Smooth muscle cell of the pulmonary artery (primary cell): ENCODE data around the gene MED26. TPM values are rescaled to one million over a fixed set of nuclear protein-coding genes. Genes with fewer than 3 reads are reported as not detected.

ENCODE experiments used
- total RNA-seq: library from RNA; depleted of rRNA; stranded (reverse); fragments of >200 nt; gene quantifications from 2 replicates; pipeline ENCODE4 v1.2.3, GENCODE V29; 2014

MED26 gene, protein sequence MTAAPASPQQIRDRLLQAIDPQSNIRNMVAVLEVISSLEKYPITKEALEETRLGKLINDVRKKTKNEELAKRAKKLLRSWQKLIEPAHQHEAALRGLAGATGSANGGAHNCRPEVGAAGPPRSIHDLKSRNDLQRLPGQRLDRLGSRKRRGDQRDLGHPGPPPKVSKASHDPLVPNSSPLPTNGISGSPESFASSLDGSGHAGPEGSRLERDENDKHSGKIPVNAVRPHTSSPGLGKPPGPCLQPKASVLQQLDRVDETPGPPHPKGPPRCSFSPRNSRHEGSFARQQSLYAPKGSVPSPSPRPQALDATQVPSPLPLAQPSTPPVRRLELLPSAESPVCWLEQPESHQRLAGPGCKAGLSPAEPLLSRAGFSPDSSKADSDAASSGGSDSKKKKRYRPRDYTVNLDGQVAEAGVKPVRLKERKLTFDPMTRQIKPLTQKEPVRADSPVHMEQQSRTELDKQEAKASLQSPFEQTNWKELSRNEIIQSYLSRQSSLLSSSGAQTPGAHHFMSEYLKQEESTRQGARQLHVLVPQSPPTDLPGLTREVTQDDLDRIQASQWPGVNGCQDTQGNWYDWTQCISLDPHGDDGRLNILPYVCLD
- total RNA-seq, result 5.9 and 7.0 TPM in 2 replicates

DNA sequence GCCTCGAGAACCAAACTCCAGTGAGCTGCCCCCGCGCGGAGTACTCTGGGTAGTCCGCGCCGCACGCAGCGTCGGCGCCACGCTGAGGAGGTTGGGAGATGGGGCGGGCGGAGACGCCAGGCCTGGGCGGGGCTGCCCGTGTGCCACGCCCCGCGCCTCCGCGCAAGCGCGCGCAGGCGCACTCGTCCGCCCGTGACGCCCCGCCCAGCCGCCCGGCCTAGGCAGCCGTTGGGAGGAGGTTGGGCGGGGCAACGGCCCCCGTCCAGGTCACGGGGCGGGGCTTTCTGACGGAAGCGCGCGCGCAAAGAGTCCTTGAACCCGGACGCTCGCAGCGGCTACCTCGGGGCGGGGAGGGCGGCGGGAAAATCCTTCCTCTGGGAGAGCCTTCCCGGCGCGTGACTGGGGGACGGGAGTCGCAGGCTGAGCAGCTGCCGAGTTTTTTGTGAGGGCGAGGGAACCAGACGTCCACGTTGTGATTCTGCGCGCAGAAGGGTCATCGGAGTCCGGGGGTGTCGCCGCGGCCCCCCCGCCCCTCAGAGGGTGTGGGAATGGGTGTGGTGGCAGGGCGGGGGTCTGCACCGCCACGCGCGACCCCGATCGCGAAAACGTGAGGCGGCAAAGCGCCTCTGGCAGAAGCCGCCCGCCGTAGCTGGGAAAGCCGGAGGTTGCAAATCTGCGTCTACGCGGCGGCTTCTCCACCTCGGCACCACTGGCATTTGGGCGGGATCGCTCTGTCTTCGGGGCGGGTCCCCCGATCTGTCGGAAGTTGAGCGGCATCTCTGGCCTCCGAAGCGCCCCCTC, at the start of gene MED26:
Gene MED26 (minus strand): TSS at position 22 of the 801 bp plus-strand sequence. CDS start 261 bp downstream, outside the sequence.

DNA sequence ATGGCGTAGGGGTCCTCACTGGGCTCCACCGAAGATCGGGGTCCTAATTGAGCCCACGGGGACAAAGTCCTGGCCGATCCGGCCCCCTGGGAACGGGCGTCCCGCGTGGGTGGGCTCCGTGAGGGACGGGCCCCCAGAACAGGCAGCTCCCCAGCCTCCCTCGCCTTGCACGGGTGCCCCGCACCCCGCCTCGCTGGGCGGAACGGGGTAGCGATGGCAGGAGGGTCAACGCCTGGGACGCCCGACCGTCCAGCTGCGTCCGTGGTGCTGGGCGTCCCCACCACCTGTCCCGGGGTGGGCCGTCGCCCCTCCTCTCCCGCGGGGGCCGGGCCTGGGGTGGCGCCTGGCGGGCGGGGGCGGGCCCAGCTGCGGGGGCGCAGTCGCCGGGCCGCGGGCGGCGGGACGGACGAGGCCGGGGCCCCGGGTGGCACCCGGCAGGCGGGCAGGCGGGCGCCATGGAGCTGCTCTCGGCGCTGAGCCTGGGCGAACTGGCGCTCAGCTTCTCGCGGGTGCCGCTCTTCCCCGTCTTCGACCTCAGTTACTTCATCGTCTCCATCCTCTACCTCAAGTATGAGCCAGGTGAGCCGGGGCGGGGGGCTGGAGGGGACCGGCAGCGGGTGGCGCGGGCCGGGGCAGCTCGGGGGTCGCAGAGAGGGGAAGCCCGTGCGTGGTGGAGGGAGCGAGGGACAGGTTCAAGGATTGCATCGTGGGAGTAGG, 32.9 kb upstream of the MED26 start, which contains the start of gene TMEM38A:
Gene TMEM38A (plus strand): TSS at position 377 of the 717 bp plus-strand sequence. CDS start 79 bp downstream, at position 456.

DNA sequence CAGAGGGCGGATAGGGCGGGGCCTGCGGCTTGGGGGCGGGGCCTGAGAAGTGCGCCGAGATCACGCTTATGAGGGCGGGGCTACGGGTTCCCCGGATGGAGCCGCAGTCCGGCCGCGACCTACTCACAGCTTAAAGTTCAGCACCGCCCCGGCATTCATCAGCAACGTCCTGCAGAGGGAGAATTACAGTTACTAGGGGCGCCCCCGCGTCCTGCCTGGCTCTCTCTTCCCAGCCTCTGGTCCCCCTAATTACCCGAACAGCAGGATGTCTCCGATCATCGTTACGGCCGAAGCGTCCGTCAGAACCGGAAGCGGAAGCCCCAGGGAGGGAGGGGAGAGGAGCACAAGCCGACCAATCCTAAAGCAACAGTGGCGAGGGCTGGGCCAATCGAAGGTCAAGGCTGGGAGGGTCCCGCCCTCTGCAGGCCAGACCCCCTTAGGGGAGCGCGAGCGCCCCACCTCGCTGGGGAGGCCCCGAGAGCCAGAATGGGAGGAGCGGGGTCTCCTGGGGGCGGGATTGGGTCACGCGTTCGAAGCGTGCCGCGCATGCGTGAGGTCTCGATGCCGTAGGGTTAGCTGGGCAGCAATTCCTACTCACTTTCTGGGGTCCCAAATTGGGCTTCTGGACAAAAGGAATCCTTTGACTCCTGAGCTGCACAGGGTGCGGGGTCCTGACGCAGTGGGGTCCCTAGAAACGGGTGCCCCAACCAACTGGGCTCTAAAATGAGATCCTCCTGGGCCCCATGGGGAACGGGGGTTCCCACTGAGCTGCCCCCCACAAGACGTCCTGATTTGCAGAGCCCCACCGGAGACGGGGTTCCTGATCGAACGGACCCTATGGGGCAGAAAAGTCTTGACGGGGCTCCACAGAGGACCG, 32.1 kb upstream of the MED26 start, which contains the start of gene SMIM7:
Gene SMIM7 (minus strand): TSS at position 313 of the 877 bp plus-strand sequence. CDS start 34 bp downstream, at position 279.

DNA sequence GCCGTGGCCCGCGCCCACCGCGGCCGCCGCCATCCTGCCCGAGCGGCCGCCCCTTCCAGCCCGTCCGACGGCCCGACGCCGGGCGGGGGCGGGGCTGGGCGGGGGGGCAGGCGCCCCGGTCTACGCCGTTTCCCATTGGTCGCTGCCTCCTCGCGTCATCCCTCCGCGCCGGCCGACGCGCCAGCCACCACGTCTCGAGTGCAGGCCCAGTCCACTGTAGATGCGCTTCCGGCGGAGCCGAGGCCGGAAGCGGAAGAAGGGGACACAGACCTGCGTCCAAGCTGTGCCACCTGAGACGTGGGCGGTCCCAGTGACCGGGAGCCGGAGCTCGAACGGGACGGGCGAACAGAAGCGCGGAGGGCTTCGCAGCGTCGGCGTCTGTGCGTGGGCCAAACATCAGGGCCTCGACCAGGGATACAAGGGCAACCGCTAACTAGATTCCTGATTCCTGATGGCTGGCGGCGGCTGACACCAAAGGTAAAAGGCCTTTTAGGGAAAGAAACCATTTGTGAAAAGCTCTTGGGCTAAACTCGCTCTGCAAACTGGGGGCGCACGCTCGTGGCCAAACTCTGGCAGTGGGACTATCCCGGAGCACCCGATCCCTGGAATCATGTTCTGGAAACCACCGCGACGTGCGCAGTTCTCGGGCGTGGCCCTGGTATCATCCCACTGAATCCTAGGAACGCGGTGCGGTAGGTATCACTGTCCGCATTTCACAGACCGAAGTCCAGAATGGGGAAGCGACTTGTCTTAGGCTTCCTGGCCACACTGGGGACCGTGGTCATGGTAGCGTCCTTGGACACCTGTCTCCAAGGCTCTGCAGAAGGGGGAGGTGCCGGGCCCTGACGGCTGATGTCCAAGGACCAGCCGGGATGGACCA, 55.4 kb downstream of the MED26 start, which contains the start of gene SLC35E1:
Gene SLC35E1 (minus strand): TSS at position 84 of the 880 bp plus-strand sequence. CDS start 51 bp downstream, at position 33.

DNA sequence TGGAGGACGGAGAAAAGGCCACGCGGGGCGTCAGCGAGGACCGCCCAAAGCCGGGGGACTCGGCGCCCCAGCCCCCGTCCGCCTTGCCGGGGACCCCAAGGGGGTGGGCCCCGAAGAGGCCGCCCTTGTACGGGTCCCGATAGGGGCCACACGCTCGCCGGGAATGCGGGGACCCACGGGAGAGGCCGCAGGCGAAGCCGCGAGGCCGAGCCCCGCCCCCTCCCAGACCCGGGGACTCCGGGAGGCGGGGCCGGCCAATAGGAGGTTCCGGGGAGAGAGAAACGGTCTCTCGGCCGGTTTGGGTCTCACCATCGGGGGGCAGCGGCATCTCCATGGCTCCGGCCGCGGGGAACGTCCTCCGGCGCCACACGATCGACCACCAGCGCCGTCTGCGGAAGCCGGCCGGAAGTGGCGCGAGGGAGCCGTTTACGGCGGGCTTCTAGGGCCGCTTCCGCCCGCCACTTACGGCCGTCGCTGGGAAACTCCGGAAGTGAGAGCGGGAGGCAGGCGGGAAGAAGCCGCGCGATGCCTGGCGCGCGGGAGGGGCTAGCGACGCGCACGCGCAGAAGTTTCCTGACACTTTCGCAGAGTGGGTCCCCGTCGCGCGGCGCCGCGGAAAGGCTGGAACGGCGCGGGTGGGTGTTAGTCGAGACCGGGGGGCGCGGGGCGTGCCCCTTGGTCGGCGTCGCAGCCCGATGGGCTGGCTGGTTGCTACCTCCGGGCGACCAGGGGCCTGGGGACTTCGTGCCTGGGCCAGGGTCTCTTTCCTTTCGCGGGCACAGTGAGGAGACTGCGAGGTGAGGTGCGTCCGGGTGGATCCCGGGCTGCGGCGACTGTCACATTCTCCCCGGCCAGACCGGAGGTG, 85.7 kb downstream of the MED26 start, which contains the start of gene CHERP:
Gene CHERP (minus strand): TSS at position 393 of the 865 bp plus-strand sequence. CDS start 59 bp downstream, at position 334.

Other genes starting within 250 kb of the MED26 start
- 11.4 and 16.8 TPM in 2 replicates for gene EPS15L1, start 156.2 kb downstream of the MED26 start, total RNA-seq
- gene CALR3, start 132.0 kb downstream of the MED26 start, total RNA-seq, result not detected in 2 replicates
- 3.5 and 4.5 TPM in 2 replicates for gene C19orf44, start 131.8 kb downstream of the MED26 start, total RNA-seq
- 8.2 and 9.3 TPM in 2 replicates for gene CHERP, start 85.8 kb downstream of the MED26 start, total RNA-seq
- 57.2 and 65.5 TPM in 2 replicates for gene SLC35E1, start 55.8 kb downstream of the MED26 start, total RNA-seq
- gene SMIM7, start 31.9 kb upstream of the MED26 start, total RNA-seq, result 50.0 and 62.9 TPM in 2 replicates
- 5.1 and 8.3 TPM in 2 replicates for gene TMEM38A, start 32.9 kb upstream of the MED26 start, total RNA-seq
- 0.17 and 0.26 TPM in 2 replicates for gene NWD1, start 91.6 kb upstream of the MED26 start, total RNA-seq
- 36.0 and 44.0 TPM in 2 replicates for gene SIN3B, start 201.2 kb upstream of the MED26 start, total RNA-seq